Neural cell (in vitro differentiated cells): ENCODE results near the gene TNFRSF8. TPM values are rescaled to one million over a fixed set of nuclear protein-coding genes. Genes with fewer than 3 reads are reported as not detected.

Experiments
- H2AFZ ChIP-seq: fragments of 200-600, 300-800 bp; sonication (generic), shearing (Covaris generic); 2 replicates; pipeline ENCODE4 v1.6.0; 2014; ENCODE audit warnings: low read depth, mild to moderate bottlenecking, antibody characterized with exemption, low read length, moderate library complexity
- H3F3A ChIP-seq: fragments of 200-600 bp; shearing (Covaris generic); 2 replicates; pipeline ENCODE4 v1.6.1; 2016; ENCODE audit warnings: mild to moderate bottlenecking, moderate library complexity, mixed read lengths, antibody characterized with exemption, low read length; ENCODE audit not compliant: insufficient read depth, poor library complexity, severe bottlenecking
- H3K27ac ChIP-seq: fragments of 200-600, 300-800 bp; sonication (generic), shearing (Covaris generic); 2 replicates; pipeline ENCODE4 v1.5.1; 2014; ENCODE audit warnings: mild to moderate bottlenecking, low read length, moderate library complexity
- H3K27me3 ChIP-seq: fragments of 300-800, 200-600 bp; sonication (generic), shearing (Covaris generic); 2 replicates; pipeline ENCODE4 v1.6.0; 2014; ENCODE audit warnings: mild to moderate bottlenecking, low read depth, low read length, moderate library complexity; ENCODE audit not compliant: insufficient read depth
- H3K36me3 ChIP-seq: fragments of 300-800, 200-600 bp; sonication (generic), shearing (Covaris generic); 2 replicates; pipeline ENCODE4 v1.5.1; 2014; ENCODE audit warnings: mild to moderate bottlenecking, antibody characterized with exemption, low read length, moderate library complexity; ENCODE audit not compliant: insufficient read depth
- H3K4me2 ChIP-seq: fragments of 300-800, 200-600 bp; sonication (generic), shearing (Covaris generic); 2 replicates; pipeline ENCODE4 v1.6.0; 2014; ENCODE audit warnings: mild to moderate bottlenecking, low read length
- H3K4me3 ChIP-seq: fragments of 300-800, 200-600 bp; sonication (generic), shearing (Covaris generic); 2 replicates; pipeline ENCODE4 v1.5.1; 2014; ENCODE audit warnings: mild to moderate bottlenecking, low read length, moderate library complexity
- H3K79me2 ChIP-seq: fragments of 200-600 bp; shearing (Covaris generic); replicated peaks from 2 replicates; pipeline ENCODE4 v1.6.0; 2014; ENCODE audit warnings: mild to moderate bottlenecking, low read length, moderate library complexity; ENCODE audit not compliant: insufficient read depth
- H3K9ac ChIP-seq: fragments of 300-800, 200-600 bp; sonication (generic), shearing (Covaris generic); 2 replicates; pipeline ENCODE4 v1.6.1; 2016; ENCODE audit warnings: mild to moderate bottlenecking, low read length, mixed read lengths
- H3K9me2 ChIP-seq: fragments of 200-600 bp; shearing (Covaris generic); 2 replicates; pipeline ENCODE4 v1.6.1; 2016; ENCODE audit warnings: mild to moderate bottlenecking, low read length, mixed read lengths; ENCODE audit not compliant: insufficient read depth
- H3K9me3 ChIP-seq: fragments of 200-600, 300-800 bp; sonication (generic), shearing (Covaris generic); 2 replicates; pipeline ENCODE4 v1.6.1; 2016; ENCODE audit warnings: mild to moderate bottlenecking, mixed run types, low read length, moderate library complexity, mixed read lengths
- H4K20me1 ChIP-seq: fragments of 200-600 bp; shearing (Covaris generic); 2 replicates; pipeline ENCODE4 v1.6.1; 2016; ENCODE audit warnings: mild to moderate bottlenecking, mixed run types; ENCODE audit not compliant: insufficient read depth
- EP300 ChIP-seq: fragments of 450-650 bp; conservative IDR thresholded peaks from 2 replicates; pipeline ENCODE4 v1.6.1; 2014; ENCODE audit warnings: antibody characterized with exemption, mild to moderate bottlenecking, moderate library complexity; ENCODE audit not compliant: poor library complexity, severe bottlenecking
- EZH2 ChIP-seq: fragments of 200-600, 300-800 bp; shearing (Covaris generic), sonication (generic); IDR thresholded peaks from 2 replicates; pipeline ENCODE4 v1.6.1; 2014; ENCODE audit warnings: antibody characterized with exemption, low read length, borderline replicate concordance, mild to moderate bottlenecking; ENCODE audit not compliant: insufficient read depth, poor library complexity, severe bottlenecking
- MXI1 ChIP-seq: fragments of 450-650 bp; conservative IDR thresholded peaks from 2 replicates; pipeline ENCODE4 v1.6.1; 2014; ENCODE audit warnings: antibody characterized with exemption, mild to moderate bottlenecking; ENCODE audit not compliant: poor library complexity, severe bottlenecking
- POLR2AphosphoS5 ChIP-seq: IDR thresholded peaks from 2 replicates; pipeline ENCODE4 v1.6.1; 2012
- RAD21 ChIP-seq: fragments of 450-650 bp; conservative IDR thresholded peaks from 2 replicates; pipeline ENCODE4 v1.6.1; 2014; ENCODE audit warnings: antibody characterized with exemption, mild to moderate bottlenecking, moderate library complexity
- SMC3 ChIP-seq: fragments of 450-650 bp; conservative IDR thresholded peaks from 2 replicates; pipeline ENCODE4 v1.6.1; 2014; ENCODE audit warnings: antibody characterized with exemption, mild to moderate bottlenecking, moderate library complexity; ENCODE audit not compliant: poor library complexity
- TAF1 ChIP-seq: IDR thresholded peaks from 2 replicates; pipeline ENCODE4 v1.6.1; 2012; ENCODE audit warnings: low read depth
- polyA plus RNA-seq: library from polyadenylated mRNA; depleted of rRNA; stranded (reverse); fragments of >200 nt; gene quantifications from 2 replicates; pipeline ENCODE4 v1.2.3, GENCODE V29; 2014
- TF ChIP-seq, protein P1 (sequence below): fragments of 450-650 bp; IDR thresholded peaks from 2 replicates; pipeline ENCODE4 v1.5.1; 2014; ENCODE audit warnings: antibody characterized with exemption, mild to moderate bottlenecking, moderate library complexity; ENCODE audit not compliant: poor library complexity, severe bottlenecking
- TF ChIP-seq, protein P2 (sequence below): IDR thresholded peaks from 2 replicates; pipeline ENCODE4 v1.6.1; 2012; ENCODE audit warnings: borderline replicate concordance

TNFRSF8 gene
- polyA plus RNA-seq, 1 donor from 2014 or later: not detected

- Histone ChIP-seq H3K9ac (no peak overlapping the region), H3K4me3 (no peak overlapping the region), H4K20me1 (no peaks in the 10 kb centered on the region), H3K9me3 (no peaks in the 10 kb centered on the region), H3F3A (no peaks in the 10 kb centered on the region), H3K27ac (no peak overlapping the region), H3K4me2 (no peak overlapping the region), H3K27me3 (peaks cover 30% of the 10 kb centered on the region), H3K36me3 (no peaks in the 10 kb centered on the region), H3K9me2 (no peaks in the 10 kb centered on the region), H2AFZ (no peak overlapping the region), H3K79me2 (no peaks in the 10 kb centered on the region)
- TF ChIP-seq, protein P1, sequence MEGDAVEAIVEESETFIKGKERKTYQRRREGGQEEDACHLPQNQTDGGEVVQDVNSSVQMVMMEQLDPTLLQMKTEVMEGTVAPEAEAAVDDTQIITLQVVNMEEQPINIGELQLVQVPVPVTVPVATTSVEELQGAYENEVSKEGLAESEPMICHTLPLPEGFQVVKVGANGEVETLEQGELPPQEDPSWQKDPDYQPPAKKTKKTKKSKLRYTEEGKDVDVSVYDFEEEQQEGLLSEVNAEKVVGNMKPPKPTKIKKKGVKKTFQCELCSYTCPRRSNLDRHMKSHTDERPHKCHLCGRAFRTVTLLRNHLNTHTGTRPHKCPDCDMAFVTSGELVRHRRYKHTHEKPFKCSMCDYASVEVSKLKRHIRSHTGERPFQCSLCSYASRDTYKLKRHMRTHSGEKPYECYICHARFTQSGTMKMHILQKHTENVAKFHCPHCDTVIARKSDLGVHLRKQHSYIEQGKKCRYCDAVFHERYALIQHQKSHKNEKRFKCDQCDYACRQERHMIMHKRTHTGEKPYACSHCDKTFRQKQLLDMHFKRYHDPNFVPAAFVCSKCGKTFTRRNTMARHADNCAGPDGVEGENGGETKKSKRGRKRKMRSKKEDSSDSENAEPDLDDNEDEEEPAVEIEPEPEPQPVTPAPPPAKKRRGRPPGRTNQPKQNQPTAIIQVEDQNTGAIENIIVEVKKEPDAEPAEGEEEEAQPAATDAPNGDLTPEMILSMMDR: no peak
- no peak for TF ChIP-seq SMC3
- TF ChIP-seq, protein P2, sequence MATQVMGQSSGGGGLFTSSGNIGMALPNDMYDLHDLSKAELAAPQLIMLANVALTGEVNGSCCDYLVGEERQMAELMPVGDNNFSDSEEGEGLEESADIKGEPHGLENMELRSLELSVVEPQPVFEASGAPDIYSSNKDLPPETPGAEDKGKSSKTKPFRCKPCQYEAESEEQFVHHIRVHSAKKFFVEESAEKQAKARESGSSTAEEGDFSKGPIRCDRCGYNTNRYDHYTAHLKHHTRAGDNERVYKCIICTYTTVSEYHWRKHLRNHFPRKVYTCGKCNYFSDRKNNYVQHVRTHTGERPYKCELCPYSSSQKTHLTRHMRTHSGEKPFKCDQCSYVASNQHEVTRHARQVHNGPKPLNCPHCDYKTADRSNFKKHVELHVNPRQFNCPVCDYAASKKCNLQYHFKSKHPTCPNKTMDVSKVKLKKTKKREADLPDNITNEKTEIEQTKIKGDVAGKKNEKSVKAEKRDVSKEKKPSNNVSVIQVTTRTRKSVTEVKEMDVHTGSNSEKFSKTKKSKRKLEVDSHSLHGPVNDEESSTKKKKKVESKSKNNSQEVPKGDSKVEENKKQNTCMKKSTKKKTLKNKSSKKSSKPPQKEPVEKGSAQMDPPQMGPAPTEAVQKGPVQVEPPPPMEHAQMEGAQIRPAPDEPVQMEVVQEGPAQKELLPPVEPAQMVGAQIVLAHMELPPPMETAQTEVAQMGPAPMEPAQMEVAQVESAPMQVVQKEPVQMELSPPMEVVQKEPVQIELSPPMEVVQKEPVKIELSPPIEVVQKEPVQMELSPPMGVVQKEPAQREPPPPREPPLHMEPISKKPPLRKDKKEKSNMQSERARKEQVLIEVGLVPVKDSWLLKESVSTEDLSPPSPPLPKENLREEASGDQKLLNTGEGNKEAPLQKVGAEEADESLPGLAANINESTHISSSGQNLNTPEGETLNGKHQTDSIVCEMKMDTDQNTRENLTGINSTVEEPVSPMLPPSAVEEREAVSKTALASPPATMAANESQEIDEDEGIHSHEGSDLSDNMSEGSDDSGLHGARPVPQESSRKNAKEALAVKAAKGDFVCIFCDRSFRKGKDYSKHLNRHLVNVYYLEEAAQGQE: no peak
- TF ChIP-seq POLR2AphosphoS5: no peak
- no peak for TF ChIP-seq RAD21
- TF ChIP-seq MXI1: no peak
- TF ChIP-seq TAF1: no peak
- no peak for TF ChIP-seq EP300
- TF ChIP-seq EZH2: no peak
Observed at GRCh38 chr1:12059226-12059625, 3.9 kb upstream of the TNFRSF8 start.

GRCh38 chr1:12059722-12060464 is 3.2 kb upstream of the TNFRSF8 start:
- no peaks in the 10 kb centered on the region for H3K9me3 ChIP-seq
- no peaks in the 10 kb centered on the region for H3K9me2 ChIP-seq
- H3K27me3 ChIP-seq: peaks cover 36% of the 10 kb centered on the region
- no peak overlapping the region for H2AFZ ChIP-seq
- H3K4me2 ChIP-seq: no peak overlapping the region
- no peak overlapping the region for H3K27ac ChIP-seq
- H3K4me3 ChIP-seq: no peak overlapping the region
- no peak overlapping the region for H3K9ac ChIP-seq
- no peaks in the 10 kb centered on the region for H3F3A ChIP-seq
- H3K36me3 ChIP-seq: no peaks in the 10 kb centered on the region
- H3K79me2 ChIP-seq: no peaks in the 10 kb centered on the region
- TF ChIP-seq TAF1: no peak
- TF ChIP-seq RAD21: no peak
- no peak for TF ChIP-seq EP300
- no peak for TF ChIP-seq POLR2AphosphoS5
- TF ChIP-seq, protein P1: no peak
- no peak for TF ChIP-seq SMC3
- H4K20me1 ChIP-seq: no peaks in the 10 kb centered on the region
